HepG2 (cell line): ENCODE data around the gene PROC. TPM values are rescaled to one million over a fixed set of nuclear protein-coding genes. Genes with fewer than 3 reads are reported as not detected.

ENCODE experiments used
- FOSL1 ChIP-seq: sonication (generic); formaldehyde crosslinking; IDR thresholded peaks from 2 replicates; pipeline ENCODE4 v1.9.0; 2021; ENCODE audit warnings: missing genetic modification reagents, borderline replicate concordance
- GMEB1 ChIP-seq: sonication (generic); formaldehyde crosslinking; IDR thresholded peaks from 2 replicates; pipeline ENCODE4 v1.5.1; 2020; ENCODE audit warnings: missing genetic modification reagents, mild to moderate bottlenecking, borderline replicate concordance
- MLXIP ChIP-seq: sonication (generic); formaldehyde crosslinking; IDR thresholded peaks from 2 replicates; pipeline ENCODE4 v1.9.0; 2021; ENCODE audit warnings: missing genetic modification reagents, borderline replicate concordance
- NKX3-1 ChIP-seq: sonication (generic); formaldehyde crosslinking; IDR thresholded peaks from 2 replicates; pipeline ENCODE4 v1.5.0; 2020; ENCODE audit warnings: missing genetic modification reagents
- SIX1 ChIP-seq: sonication (generic); formaldehyde crosslinking; IDR thresholded peaks from 2 replicates; pipeline ENCODE4 v1.4.0; 2020; ENCODE audit warnings: missing genetic modification reagents, borderline replicate concordance
- SMAD9 ChIP-seq: sonication (generic); formaldehyde crosslinking; IDR thresholded peaks from 2 replicates; pipeline ENCODE4 v1.5.1; 2020; ENCODE audit warnings: mild to moderate bottlenecking, missing genetic modification reagents
- ZMYM2 ChIP-seq: sonication (generic); formaldehyde crosslinking; IDR thresholded peaks from 2 replicates; pipeline ENCODE4 v1.8.0; 2022; ENCODE audit warnings: mild to moderate bottlenecking, missing genetic modification reagents
- ZMYM3 ChIP-seq: sonication (generic); formaldehyde crosslinking; IDR thresholded peaks from 2 replicates; pipeline ENCODE4 v1.5.1; 2020; ENCODE audit warnings: mild to moderate bottlenecking, missing genetic modification reagents
- ZNF101 ChIP-seq: sonication (generic); formaldehyde crosslinking; IDR thresholded peaks from 2 replicates; pipeline ENCODE4 v1.4.0; 2020; ENCODE audit warnings: mild to moderate bottlenecking, low read depth, missing genetic modification reagents, borderline replicate concordance
- ZNF230 ChIP-seq: sonication (generic); formaldehyde crosslinking; IDR thresholded peaks from 2 replicates; pipeline ENCODE4 v1.4.0; 2020; ENCODE audit warnings: mild to moderate bottlenecking, missing genetic modification reagents
- ZNF292 ChIP-seq: sonication (generic); formaldehyde crosslinking; IDR thresholded peaks from 2 replicates; pipeline ENCODE4 v1.8.1; 2022; ENCODE audit warnings: mild to moderate bottlenecking, low read depth, missing genetic modification reagents, borderline replicate concordance
- ZNF407 ChIP-seq: sonication (generic); formaldehyde crosslinking; IDR thresholded peaks from one replicate; pipeline ENCODE4 v1.5.1; 2020; ENCODE audit warnings: mild to moderate bottlenecking, missing genetic modification reagents; ENCODE audit errors: not compliant biosample characterization
- ZNF549 ChIP-seq: sonication (generic); formaldehyde crosslinking; IDR thresholded peaks from 2 replicates; pipeline ENCODE4 v1.5.0; 2020; ENCODE audit warnings: missing genetic modification reagents
- ZNF713 ChIP-seq: sonication (generic); formaldehyde crosslinking; IDR thresholded peaks from 2 replicates; pipeline ENCODE4 v1.4.0; 2020; ENCODE audit warnings: mild to moderate bottlenecking, missing genetic modification reagents
- ZNF776 ChIP-seq: sonication (generic); formaldehyde crosslinking; IDR thresholded peaks from 2 replicates; pipeline ENCODE4 v1.4.0; 2020; ENCODE audit warnings: mild to moderate bottlenecking, missing genetic modification reagents
- polyA plus RNA-seq, 8 experiments: library from polyadenylated mRNA; depleted of rRNA in 3 of 8; stranded (reverse) in 7 of 8; unstranded in 1 of 8; fragments of >200 nt; fragmentation: Illumina TruSeq in 4 of 8; extraction: Trizol in 4 of 8; gene quantifications; 2 replicates each; pipeline versions ENCODE4 v1.2.1 to v1.2.3, GENCODE V29; 2011 to 2016; ENCODE audit warnings: low read depth in 4 of 8, missing spikeins in 1 of 8, mixed read lengths in 1 of 8; ENCODE audit not compliant: insufficient read depth in 1 of 8
- total RNA-seq, 5 experiments: library from RNA; depleted of rRNA; stranded (reverse); fragments of >200 nt; fragmentation: Illumina TruSeq; extraction: Trizol; gene quantifications; 2 replicates each; pipeline ENCODE4 v1.2.3, GENCODE V29; 2016; ENCODE audit warnings: low read depth in 1 of 5

PROC gene
- total and polyA plus RNA-seq, 2 of the 13 experiments (the other 11 are each of a cell fraction or from before 2014, with no cell fraction given): 134 to 185 TPM

GRCh38 chr2:127400897-127401756, 17.1 kb upstream of the PROC start (continued):
- TF ChIP-seq MLXIP (CRISPR knock-in tag) (no peak), FOSL1 (peak; percentile 50; the same call in 1 of the 2 replicates), ZNF713 (CRISPR knock-in tag) (no peak), ZNF407 (CRISPR knock-in tag) (no peak), ZNF292 (CRISPR knock-in tag) (0 out of 2 replicates have a peak, but pooled peaks have one; percentile 36), ZNF549 (no peak), SMAD9 (CRISPR knock-in tag) (no peak), NKX3-1 (CRISPR knock-in tag) (no peak), ZNF230 (CRISPR knock-in tag) (no peak), GMEB1 (CRISPR knock-in tag) (no peak), ZNF101 (CRISPR knock-in tag) (no peak), ZMYM2 (no peak), ZMYM3 (CRISPR knock-in tag) (no peak), SIX1 (no peak), ZNF776 (CRISPR knock-in tag) (peak; percentile 55; the same call in 1 of the 2 replicates)
